HepG2 (cell line): ENCODE data around the gene HECTD1. TPM values are rescaled to one million over a fixed set of nuclear protein-coding genes. Genes with fewer than 3 reads are reported as not detected.

Source experiments
- BRD4 ChIP-seq: sonication (generic); formaldehyde crosslinking; IDR thresholded peaks from 2 replicates; pipeline ENCODE4 v1.4.0; 2020; ENCODE audit warnings: missing genetic modification reagents
- HBP1 ChIP-seq: IDR thresholded peaks from 2 replicates; pipeline ENCODE4 v1.6.1; 2016; ENCODE audit warnings: low read depth, control low read depth
- HNRNPUL1 ChIP-seq: fragments of 200-400 bp; formaldehyde crosslinking; IDR thresholded peaks from 2 replicates; pipeline ENCODE4 v1.6.1; 2017; ENCODE audit warnings: low read depth, mild to moderate bottlenecking, low read length, moderate library complexity
- KDM3A ChIP-seq: IDR thresholded peaks from 2 replicates; pipeline ENCODE4 v1.6.1; 2018; ENCODE audit warnings: low read depth, missing compliant biosample characterization
- MXI1 ChIP-seq: IDR thresholded peaks from 3 replicates; pipeline ENCODE4 v1.6.1; 2012; ENCODE audit warnings: low read depth, low read length, inconsistent platforms, borderline replicate concordance
- NAIF1 ChIP-seq: sonication (generic); formaldehyde crosslinking; IDR thresholded peaks from 2 replicates; pipeline ENCODE4 v1.5.0; 2020; ENCODE audit warnings: mild to moderate bottlenecking, missing genetic modification reagents, borderline replicate concordance
- NBN ChIP-seq: fragments of 450-650 bp; conservative IDR thresholded peaks from 2 replicates; pipeline ENCODE4 v1.6.1; 2017
- NFE2L1 ChIP-seq: sonication (generic); formaldehyde crosslinking; IDR thresholded peaks from 2 replicates; pipeline ENCODE4 v1.4.0; 2020; ENCODE audit warnings: missing genetic modification reagents, mild to moderate bottlenecking, borderline replicate concordance
- NFKB2 ChIP-seq: sonication (generic); formaldehyde crosslinking; IDR thresholded peaks from 2 replicates; pipeline ENCODE4 v1.4.0; 2020; ENCODE audit warnings: missing genetic modification reagents, borderline replicate concordance
- PLSCR1 ChIP-seq: sonication (generic); formaldehyde crosslinking; IDR thresholded peaks from 2 replicates; pipeline ENCODE4 v1.5.0; 2020; ENCODE audit warnings: missing genetic modification reagents, mild to moderate bottlenecking, borderline replicate concordance
- SCMH1 ChIP-seq: sonication (generic); formaldehyde crosslinking; IDR thresholded peaks from 2 replicates; pipeline ENCODE4 v1.9.0; 2021; ENCODE audit warnings: missing genetic modification reagents, mild to moderate bottlenecking, borderline replicate concordance
- U2AF2 ChIP-seq: fragments of 200-400 bp; formaldehyde crosslinking; IDR thresholded peaks from 2 replicates; pipeline ENCODE4 v1.6.1; 2017; ENCODE audit warnings: low read depth, mild to moderate bottlenecking, low read length
- ZFP90 ChIP-seq: sonication (generic); formaldehyde crosslinking; IDR thresholded peaks from 2 replicates; pipeline ENCODE4 v1.8.0; 2022; ENCODE audit warnings: missing genetic modification reagents, mild to moderate bottlenecking, inconsistent platforms, borderline replicate concordance
- ZFY ChIP-seq: sonication (generic); formaldehyde crosslinking; IDR thresholded peaks from 2 replicates; pipeline ENCODE4 v1.4.0; 2020; ENCODE audit warnings: missing genetic modification reagents
- ZKSCAN5 ChIP-seq: sonication (generic); formaldehyde crosslinking; IDR thresholded peaks from 2 replicates; pipeline ENCODE4 v1.5.1; 2020; ENCODE audit warnings: mild to moderate bottlenecking, missing genetic modification reagents
- ZNF160 ChIP-seq: sonication (generic); formaldehyde crosslinking; IDR thresholded peaks from 2 replicates; pipeline ENCODE4 v1.8.0; 2022; ENCODE audit warnings: mild to moderate bottlenecking, inconsistent platforms, missing genetic modification reagents
- ZNF18 ChIP-seq: sonication (generic); formaldehyde crosslinking; IDR thresholded peaks from 2 replicates; pipeline ENCODE4 v1.8.0; 2022; ENCODE audit warnings: mild to moderate bottlenecking, missing genetic modification reagents; ENCODE audit not compliant: insufficient replicate concordance
- ZNF205 ChIP-seq: IDR thresholded peaks from 2 replicates; pipeline ENCODE4 v1.6.1; 2018; ENCODE audit warnings: missing biosample characterization, missing genetic modification reagents
- ZNF335 ChIP-seq: sonication (generic); formaldehyde crosslinking; IDR thresholded peaks from 2 replicates; pipeline ENCODE4 v1.4.0; 2020; ENCODE audit warnings: missing genetic modification reagents
- ZNF564 ChIP-seq: sonication (generic); formaldehyde crosslinking; IDR thresholded peaks from 2 replicates; pipeline ENCODE4 v1.8.1; 2023; ENCODE audit warnings: mild to moderate bottlenecking, missing genetic modification reagents
- ZNF616 ChIP-seq: sonication (generic); formaldehyde crosslinking; IDR thresholded peaks from 2 replicates; pipeline ENCODE4 v1.5.0; 2020; ENCODE audit warnings: low read depth, mild to moderate bottlenecking, missing genetic modification reagents
- ZNF619 ChIP-seq: sonication (generic); formaldehyde crosslinking; IDR thresholded peaks from 2 replicates; pipeline ENCODE4 v1.4.0; 2020; ENCODE audit warnings: mild to moderate bottlenecking, missing genetic modification reagents
- ZNF629 ChIP-seq: sonication (generic); formaldehyde crosslinking; conservative IDR thresholded peaks from 2 replicates; pipeline ENCODE4 v1.5.0; 2020; ENCODE audit warnings: missing genetic modification reagents
- ZNF75D ChIP-seq: sonication (generic); formaldehyde crosslinking; IDR thresholded peaks from 2 replicates; pipeline ENCODE4 v1.8.1; 2023; ENCODE audit warnings: missing genetic modification reagents, mild to moderate bottlenecking, borderline replicate concordance
- polyA plus RNA-seq, 8 experiments: library from polyadenylated mRNA; depleted of rRNA in 3 of 8; stranded (reverse) in 7 of 8; unstranded in 1 of 8; fragments of >200 nt; fragmentation: Illumina TruSeq in 4 of 8; extraction: Trizol in 4 of 8; gene quantifications; 2 replicates each; pipeline versions ENCODE4 v1.2.1 to v1.2.3, GENCODE V29; 2011 to 2016; ENCODE audit warnings: low read depth in 4 of 8, missing spikeins in 1 of 8, mixed read lengths in 1 of 8; ENCODE audit not compliant: insufficient read depth in 1 of 8
- total RNA-seq, 5 experiments: library from RNA; depleted of rRNA; stranded (reverse); fragments of >200 nt; fragmentation: Illumina TruSeq; extraction: Trizol; gene quantifications; 2 replicates each; pipeline ENCODE4 v1.2.3, GENCODE V29; 2016; ENCODE audit warnings: low read depth in 1 of 5
- TF ChIP-seq, protein P1 (sequence below): sonication (generic); formaldehyde crosslinking; conservative IDR thresholded peaks from 2 replicates; pipeline ENCODE4 v1.8.1; 2023; ENCODE audit warnings: missing genetic modification reagents
- TF ChIP-seq, protein P2 (sequence below): IDR thresholded peaks from 2 replicates; pipeline ENCODE4 v1.6.1; 2016

Gene HECTD1
- total and polyA plus RNA-seq, 2 of the 13 experiments (the other 11 are each of a cell fraction or from before 2014, with no cell fraction given): 312 to 560 TPM

DNA sequence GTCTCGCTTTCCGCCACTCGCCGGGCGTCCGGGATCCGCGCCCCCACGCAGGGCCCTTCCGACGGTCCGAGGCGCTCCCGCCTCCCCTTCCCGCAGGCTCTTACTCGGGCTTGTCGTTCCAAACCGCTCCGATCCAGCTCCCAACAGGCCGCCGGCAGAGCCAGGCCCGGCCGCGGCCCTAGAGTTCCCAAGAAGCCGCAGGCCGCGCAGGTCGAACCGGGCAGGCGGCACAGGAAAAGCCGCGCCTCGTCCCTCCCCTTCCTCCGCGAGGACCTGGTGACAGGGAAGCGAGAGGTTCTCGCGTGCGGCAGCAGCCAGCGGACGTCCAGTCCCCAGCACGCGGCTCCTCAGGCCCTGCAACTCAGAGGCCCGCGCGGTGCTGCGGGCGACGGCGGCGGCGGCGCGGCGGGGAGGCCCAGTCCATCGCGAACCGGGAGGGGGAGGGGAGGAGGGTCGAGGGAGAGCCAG lies 272 bp downstream of the HECTD1 start (continued):
- TF ChIP-seq, protein P1, sequence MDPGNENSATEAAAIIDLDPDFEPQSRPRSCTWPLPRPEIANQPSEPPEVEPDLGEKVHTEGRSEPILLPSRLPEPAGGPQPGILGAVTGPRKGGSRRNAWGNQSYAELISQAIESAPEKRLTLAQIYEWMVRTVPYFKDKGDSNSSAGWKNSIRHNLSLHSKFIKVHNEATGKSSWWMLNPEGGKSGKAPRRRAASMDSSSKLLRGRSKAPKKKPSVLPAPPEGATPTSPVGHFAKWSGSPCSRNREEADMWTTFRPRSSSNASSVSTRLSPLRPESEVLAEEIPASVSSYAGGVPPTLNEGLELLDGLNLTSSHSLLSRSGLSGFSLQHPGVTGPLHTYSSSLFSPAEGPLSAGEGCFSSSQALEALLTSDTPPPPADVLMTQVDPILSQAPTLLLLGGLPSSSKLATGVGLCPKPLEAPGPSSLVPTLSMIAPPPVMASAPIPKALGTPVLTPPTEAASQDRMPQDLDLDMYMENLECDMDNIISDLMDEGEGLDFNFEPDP (CRISPR knock-in tag): peak; percentile 99; the same call in 1 of the 2 replicates
- TF ChIP-seq SCMH1 (CRISPR knock-in tag) (no peak), HBP1 (CRISPR knock-in tag) (peak; percentile 86), ZNF619 (CRISPR knock-in tag) (0 out of 2 replicates have a peak, but pooled peaks have one; percentile 91), ZNF616 (CRISPR knock-in tag) (peak; percentile 57; the same call in 1 of the 2 replicates), NFKB2 (CRISPR knock-in tag) (no peak), ZNF18 (CRISPR knock-in tag) (peak; percentile 85), ZFY (peak; percentile 98), ZNF205 (CRISPR knock-in tag) (peak; percentile 64; the same call in 1 of the 2 replicates), ZNF75D (CRISPR knock-in tag) (peak; percentile 98; the same call in 1 of the 2 replicates), U2AF2 (0 out of 2 replicates have a peak, but pooled peaks have one; percentile 54), ZFP90 (no peak; the same call in 1 of the 2 replicates), BRD4 (CRISPR knock-in tag) (peak; percentile 89; the same call in 1 of the 2 replicates), HNRNPUL1 (peak; percentile 73; the same call in 1 of the 2 replicates), KDM3A (CRISPR knock-in tag) (0 out of 2 replicates have a peak, but pooled peaks have one; percentile 26), NBN (no peak), ZNF335 (0 out of 2 replicates have a peak, but pooled peaks have one; percentile 11), NFE2L1 (CRISPR knock-in tag) (peak; percentile 91; the same call in 1 of the 2 replicates), ZNF629 (CRISPR knock-in tag) (no peak), ZKSCAN5 (CRISPR knock-in tag) (no peak), NAIF1 (CRISPR knock-in tag) (peak; percentile 6; the same call in 1 of the 2 replicates), ZNF160 (no peak; the same call in 1 of the 2 replicates), MXI1 (0 out of 3 replicates have a peak, but pooled peaks have one; percentile 33), ZNF564 (CRISPR knock-in tag) (peak; percentile 92), PLSCR1 (CRISPR knock-in tag) (no peak)
- TF ChIP-seq, protein P2, sequence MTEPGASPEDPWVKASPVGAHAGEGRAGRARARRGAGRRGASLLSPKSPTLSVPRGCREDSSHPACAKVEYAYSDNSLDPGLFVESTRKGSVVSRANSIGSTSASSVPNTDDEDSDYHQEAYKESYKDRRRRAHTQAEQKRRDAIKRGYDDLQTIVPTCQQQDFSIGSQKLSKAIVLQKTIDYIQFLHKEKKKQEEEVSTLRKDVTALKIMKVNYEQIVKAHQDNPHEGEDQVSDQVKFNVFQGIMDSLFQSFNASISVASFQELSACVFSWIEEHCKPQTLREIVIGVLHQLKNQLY (CRISPR knock-in tag): peak; percentile 8; the same call in 1 of the 2 replicates
